Posterior vena cava (tissue), 2 donors: Measurements from ENCODE around the gene TPR. TPM values are rescaled to one million over a fixed set of nuclear protein-coding genes. Genes with fewer than 3 reads are reported as not detected.
A peak's percentile ranks its signal among the peaks of the same experiment; 100 is the strongest.

Source experiments
- DNase-seq: peaks from one replicate; pipeline ENCODE4 v3.0.0-alpha.2; 2020; ENCODE audit warnings: low spot score
- intact Hi-C, 2 donors: fragments of 100-400 bp; cut with DNase I; formaldehyde crosslinking; loops; one replicate each; pipeline versions ENCODE4 v1.14.1 to v1.14.2; 2022 to 2023
- total RNA-seq, 2 donors: library from RNA; stranded (reverse); fragmentation: NEBNext Ultra II Directional; extraction: Animal tissue kit (Norgen Biotek cat#: 25700); gene quantifications; one replicate each; pipeline ENCODE4 v1.2.1, GENCODE V29; 2021
- donor health status: DM: yes; HTN: yes; CAD: no.
- donor health status: DM: yes; HTN: yes; CAD: no.

TPR gene
- total RNA-seq, 2 donors from 2014 or later, result 80.3 to 82.8 TPM

GRCh38 chr1:186340772-186341171, 34.3 kb downstream of the TPR start:
- no peak for DNase-seq
- intact Hi-C loops, result no loop called here

DNA sequence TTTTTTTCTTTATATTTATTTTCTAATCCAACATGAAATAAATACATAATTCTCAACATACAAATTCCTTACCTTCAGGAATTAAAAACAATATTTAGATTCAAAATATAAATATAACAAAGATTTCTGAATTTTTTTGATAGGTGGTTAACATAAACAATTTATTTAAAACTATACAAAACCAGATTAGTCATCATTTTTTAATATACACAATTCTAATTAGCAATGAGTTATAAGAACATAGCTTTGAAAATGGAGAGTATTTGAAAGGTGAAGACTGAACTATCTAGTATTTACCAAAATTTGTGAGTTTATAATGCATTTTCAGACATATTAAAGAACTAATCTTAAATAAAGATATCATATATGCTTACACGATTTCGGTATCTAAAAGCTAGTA, 37.5 kb downstream of the TPR start:
- no peak for DNase-seq
- intact Hi-C loops, result no loop called here

GRCh38 chr1:186330758-186331157, 44.3 kb downstream of the TPR start:
- no peak for DNase-seq
- intact Hi-C loops, result no loop called here

- DNase-seq, result no peak
- intact Hi-C loops, result no loop called here
These were observed 47.7 kb downstream of the TPR start for GRCh38 chr1:186327331-186327730.

GRCh38 chr1:186326009-186326408, 49.0 kb downstream of the TPR start:
- intact Hi-C loops, result no loop called here
- no peak for DNase-seq

- DNase-seq, result no peak
- intact Hi-C loops, result no loop called here
These were observed 49.8 kb downstream of the TPR start for GRCh38 chr1:186325239-186325638.

DNA sequence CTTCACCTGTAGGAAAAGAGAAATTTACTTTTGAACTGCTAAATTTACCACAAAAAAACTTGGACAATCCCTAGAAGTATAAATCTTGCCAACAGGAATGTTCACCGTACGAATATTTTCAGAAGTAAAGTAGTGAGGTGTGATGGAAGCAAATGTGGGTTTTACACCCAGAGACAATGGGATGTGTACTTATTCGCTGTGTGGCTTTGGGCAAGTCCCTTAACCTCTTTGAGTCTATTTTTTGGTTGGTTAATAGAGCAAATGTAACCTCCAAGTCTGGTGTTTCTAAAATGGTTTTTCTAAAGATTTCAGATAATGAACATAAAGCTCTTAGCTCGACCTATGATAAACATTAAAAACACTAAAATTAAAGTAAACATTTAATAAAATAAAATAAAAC, 51.2 kb downstream of the TPR start:
- intact Hi-C loops, result no loop called here
- DNase-seq, result no peak

GRCh38 chr1:186315570-186315969, 59.5 kb downstream of the TPR start:
- no peak for DNase-seq
- intact Hi-C loops, result no loop called here

- DNase-seq, result no peak
- intact Hi-C loops, result no loop called here
These were observed 63.5 kb downstream of the TPR start for GRCh38 chr1:186311375-186312051.

GRCh38 chr1:186310307-186310706, 64.7 kb downstream of the TPR start:
- intact Hi-C loops, result no loop called here
- no peak for DNase-seq

DNA sequence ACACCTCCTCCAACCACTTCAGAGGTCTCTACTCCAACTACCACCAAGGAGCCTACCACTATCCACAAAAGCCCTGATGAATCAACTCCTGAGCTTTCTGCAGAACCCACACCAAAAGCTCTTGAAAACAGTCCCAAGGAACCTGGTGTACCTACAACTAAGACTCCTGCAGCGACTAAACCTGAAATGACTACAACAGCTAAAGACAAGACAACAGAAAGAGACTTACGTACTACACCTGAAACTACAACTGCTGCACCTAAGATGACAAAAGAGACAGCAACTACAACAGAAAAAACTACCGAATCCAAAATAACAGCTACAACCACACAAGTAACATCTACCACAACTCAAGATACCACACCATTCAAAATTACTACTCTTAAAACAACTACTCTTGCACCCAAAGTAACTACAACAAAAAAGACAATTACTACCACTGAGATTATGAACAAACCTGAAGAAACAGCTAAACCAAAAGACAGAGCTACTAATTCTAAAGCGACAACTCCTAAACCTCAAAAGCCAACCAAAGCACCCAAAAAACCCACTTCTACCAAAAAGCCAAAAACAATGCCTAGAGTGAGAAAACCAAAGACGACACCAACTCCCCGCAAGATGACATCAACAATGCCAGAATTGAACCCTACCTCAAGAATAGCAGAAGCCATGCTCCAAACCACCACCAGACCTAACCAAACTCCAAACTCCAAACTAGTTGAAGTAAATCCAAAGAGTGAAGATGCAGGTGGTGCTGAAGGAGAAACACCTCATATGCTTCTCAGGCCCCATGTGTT, 66.6 kb downstream of the TPR start:
- intact Hi-C loops, result no loop called here
- DNase-seq, result no peak

DNA sequence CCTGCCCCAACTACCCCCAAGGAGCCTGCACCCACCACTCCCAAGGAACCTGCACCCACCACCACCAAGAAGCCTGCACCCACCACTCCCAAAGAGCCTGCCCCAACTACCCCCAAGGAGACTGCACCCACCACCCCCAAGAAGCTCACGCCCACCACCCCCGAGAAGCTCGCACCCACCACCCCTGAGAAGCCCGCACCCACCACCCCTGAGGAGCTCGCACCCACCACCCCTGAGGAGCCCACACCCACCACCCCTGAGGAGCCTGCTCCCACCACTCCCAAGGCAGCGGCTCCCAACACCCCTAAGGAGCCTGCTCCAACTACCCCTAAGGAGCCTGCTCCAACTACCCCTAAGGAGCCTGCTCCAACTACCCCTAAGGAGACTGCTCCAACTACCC, 67.6 kb downstream of the TPR start:
- intact Hi-C loops, result no loop called here
- peak; percentile 57 for DNase-seq

DNA sequence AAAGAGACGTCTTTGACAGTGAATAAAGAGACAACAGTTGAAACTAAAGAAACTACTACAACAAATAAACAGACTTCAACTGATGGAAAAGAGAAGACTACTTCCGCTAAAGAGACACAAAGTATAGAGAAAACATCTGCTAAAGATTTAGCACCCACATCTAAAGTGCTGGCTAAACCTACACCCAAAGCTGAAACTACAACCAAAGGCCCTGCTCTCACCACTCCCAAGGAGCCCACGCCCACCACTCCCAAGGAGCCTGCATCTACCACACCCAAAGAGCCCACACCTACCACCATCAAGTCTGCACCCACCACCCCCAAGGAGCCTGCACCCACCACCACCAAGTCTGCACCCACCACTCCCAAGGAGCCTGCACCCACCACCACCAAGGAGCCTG, 68.5 kb downstream of the TPR start:
- no peak for DNase-seq
- intact Hi-C loops, result no loop called here

DNA sequence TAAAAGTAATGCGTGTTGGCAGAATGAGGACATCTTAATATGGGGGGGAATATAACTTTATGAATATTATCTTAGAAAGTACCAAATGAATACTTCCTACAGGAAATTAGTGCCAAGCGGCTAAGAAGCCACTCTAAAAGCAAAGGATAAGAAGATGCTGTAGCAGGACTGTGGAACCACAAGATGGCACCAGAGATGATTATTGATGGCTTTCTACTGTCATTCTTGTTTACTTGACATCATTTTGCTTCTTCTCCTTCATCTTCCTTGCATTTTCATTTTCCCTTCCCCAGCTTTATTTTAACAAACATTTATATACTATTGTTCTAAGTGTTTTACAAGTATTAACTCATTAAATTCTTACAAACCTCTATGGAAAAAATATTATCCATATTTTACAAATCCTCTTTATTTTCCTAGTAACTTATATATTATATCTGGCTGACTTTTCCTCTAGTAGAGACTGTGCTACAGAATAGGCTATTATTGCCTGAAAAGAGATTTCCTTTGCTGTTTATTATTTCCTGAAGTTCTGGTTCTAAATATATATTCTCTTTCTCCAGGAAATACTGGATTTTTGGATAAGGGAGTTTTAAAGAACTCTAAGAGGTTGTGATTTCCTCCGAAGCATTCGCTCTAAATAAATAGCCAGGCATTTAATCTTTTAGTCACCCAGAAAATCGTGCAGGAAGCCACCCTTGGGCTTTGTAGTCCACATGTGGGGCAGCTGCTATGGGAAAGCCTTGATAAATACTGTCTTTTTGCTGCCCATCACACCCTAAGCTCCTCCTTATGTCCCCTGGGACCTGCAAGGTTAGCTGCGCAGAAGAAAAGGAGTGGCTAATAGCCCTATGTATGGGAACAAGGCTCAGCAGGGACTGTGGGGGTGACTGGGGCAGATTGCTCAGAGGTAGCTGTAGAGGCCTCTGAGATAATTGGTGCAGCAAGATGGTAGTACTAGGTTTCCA, 69.8 kb downstream of the TPR start:
- intact Hi-C loops, result no loop called here
- DNase-seq, result no peak

DNA sequence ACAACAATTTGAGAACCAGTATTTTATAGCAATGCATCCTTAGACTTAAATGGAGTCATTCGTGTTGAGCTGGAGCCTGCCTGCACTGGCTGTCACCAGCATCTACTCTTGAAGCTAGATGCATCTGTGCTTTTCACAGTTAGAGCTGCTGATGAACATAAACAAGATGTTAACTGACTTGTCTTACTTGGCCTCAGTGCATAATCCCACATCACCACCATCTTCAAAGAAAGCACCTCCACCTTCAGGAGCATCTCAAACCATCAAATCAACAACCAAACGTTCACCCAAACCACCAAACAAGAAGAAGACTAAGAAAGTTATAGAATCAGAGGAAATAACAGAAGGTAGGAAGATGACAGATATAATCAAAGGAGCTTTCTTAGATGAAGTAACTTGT, 71.1 kb downstream of the TPR start:
- no peak for DNase-seq
- intact Hi-C loops, result no loop called here

GRCh38 chr1:186302381-186302920, 72.6 kb downstream of the TPR start:
- intact Hi-C loops, result no loop called here
- no peak for DNase-seq

DNA sequence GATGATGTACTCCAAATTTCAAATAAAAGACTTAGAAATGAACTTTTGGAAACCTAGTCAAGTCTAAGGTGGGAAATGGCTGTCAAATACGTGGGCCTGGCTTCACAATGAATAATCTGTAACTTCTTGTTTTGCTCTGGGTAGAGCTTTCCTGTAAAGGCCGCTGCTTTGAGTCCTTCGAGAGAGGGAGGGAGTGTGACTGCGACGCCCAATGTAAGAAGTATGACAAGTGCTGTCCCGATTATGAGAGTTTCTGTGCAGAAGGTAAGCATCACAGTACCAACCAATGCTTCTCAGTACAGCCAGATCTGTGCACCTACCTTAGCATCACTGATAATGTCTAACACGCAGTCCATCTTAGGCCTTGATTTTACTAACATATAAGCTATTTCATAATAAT, 73.6 kb downstream of the TPR start:
- DNase-seq, result no peak
- intact Hi-C loops, result no loop called here

GRCh38 chr1:186300056-186300455, 75.0 kb downstream of the TPR start:
- no peak for DNase-seq
- intact Hi-C loops, result no loop called here

DNA sequence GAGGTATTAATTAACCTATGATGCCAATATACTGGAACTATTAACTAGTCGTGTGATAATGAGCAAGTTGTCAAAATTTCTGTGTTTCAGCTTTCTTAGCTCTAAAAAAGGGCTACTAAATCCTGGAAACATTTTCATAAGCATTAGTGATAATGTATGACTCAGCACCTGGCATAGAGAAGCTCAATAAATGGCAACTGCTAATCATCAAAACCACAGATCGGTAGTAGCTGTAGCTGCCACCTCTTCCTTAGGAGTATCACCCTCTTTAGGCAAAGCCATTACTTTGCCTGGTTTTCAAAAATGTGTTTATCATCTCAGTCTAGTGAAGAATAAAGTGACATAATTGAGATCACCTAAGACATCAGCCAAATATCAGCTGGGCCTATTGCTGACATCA, 75.5 kb downstream of the TPR start:
- intact Hi-C loops, result no loop called here

GRCh38 chr1:186298851-186299250, 76.2 kb downstream of the TPR start:
- intact Hi-C loops, result no loop called here
- DNase-seq, result no peak

More for the DNA sequence above, 75.5 kb downstream of the TPR start:
- DNase-seq, result no peak
